Motor neuron (in vitro differentiated cells): ENCODE results near the gene HSPA12B. TPM values are rescaled to one million over a fixed set of nuclear protein-coding genes. Genes with fewer than 3 reads are reported as not detected.

Source experiments
- ATAC-seq, 8 experiments: fragments of 200-7000 bp; cut with Tn5 transposase; replicated peaks in 6 of 8; 2 replicates each; pipeline ENCODE4 v1.8.0; 2021; ENCODE audit warnings: mild to moderate bottlenecking in 8 of 8, moderate library complexity in 8 of 8
- H3K27ac ChIP-seq, 2 donors: fragments of 250-450 bp; sonication (Bioruptor Pico); 2 replicates each; pipeline ENCODE4 v1.9.0; 2021; ENCODE audit warnings: antibody characterized with exemption in 2 of 2, mild to moderate bottlenecking in 2 of 2, moderate library complexity in 1 of 2
- H3K4me1 ChIP-seq, 2 donors: fragments of 250-450 bp; sonication (Bioruptor Pico); replicated peaks in 1 of 2; 2 replicates each; pipeline ENCODE4 v1.6.1; 2021; ENCODE audit warnings: antibody characterized with exemption in 2 of 2, mild to moderate bottlenecking in 2 of 2, moderate library complexity in 1 of 2
- H3K4me3 ChIP-seq, 5 donors: fragments of 250-450 bp; sonication (Bioruptor Pico); 2 replicates each; pipeline ENCODE4 v1.9.0; 2021; ENCODE audit warnings: antibody characterized with exemption in 5 of 5, mild to moderate bottlenecking in 5 of 5, moderate library complexity in 4 of 5
- WGBS, 10 experiments: fragments of 450-650 bp; shearing (Covaris generic); methylation state at CpG; one replicate each; pipeline ENCODE4 v1.0.0; 2022; 5-methylcytosine and 5-hydroxymethylcytosine counted together
- in situ Hi-C, 9 experiments: fragments of 400-800 bp; cut with MboI; loops; one replicate each; pipeline ENCODE4 v1.15.0; 2021; ENCODE audit warnings: low sequenced_read_pairs in 9 of 9, low pct_unique_long_range_greater_than_20kb in 2 of 9; ENCODE audit not compliant: unreplicated experiment in 9 of 9
- total RNA-seq, 8 experiments: library from RNA; unstranded; fragments of 300-600 nt; gene quantifications; 2 replicates each; pipeline versions ENCODE4 v1.2.3 to v1.2.4, GENCODE V29; 2022

HSPA12B gene
- total RNA-seq, 8 experiments from 2014 or later = 0.23 to 16.4 (median 0.53) TPM

DNA sequence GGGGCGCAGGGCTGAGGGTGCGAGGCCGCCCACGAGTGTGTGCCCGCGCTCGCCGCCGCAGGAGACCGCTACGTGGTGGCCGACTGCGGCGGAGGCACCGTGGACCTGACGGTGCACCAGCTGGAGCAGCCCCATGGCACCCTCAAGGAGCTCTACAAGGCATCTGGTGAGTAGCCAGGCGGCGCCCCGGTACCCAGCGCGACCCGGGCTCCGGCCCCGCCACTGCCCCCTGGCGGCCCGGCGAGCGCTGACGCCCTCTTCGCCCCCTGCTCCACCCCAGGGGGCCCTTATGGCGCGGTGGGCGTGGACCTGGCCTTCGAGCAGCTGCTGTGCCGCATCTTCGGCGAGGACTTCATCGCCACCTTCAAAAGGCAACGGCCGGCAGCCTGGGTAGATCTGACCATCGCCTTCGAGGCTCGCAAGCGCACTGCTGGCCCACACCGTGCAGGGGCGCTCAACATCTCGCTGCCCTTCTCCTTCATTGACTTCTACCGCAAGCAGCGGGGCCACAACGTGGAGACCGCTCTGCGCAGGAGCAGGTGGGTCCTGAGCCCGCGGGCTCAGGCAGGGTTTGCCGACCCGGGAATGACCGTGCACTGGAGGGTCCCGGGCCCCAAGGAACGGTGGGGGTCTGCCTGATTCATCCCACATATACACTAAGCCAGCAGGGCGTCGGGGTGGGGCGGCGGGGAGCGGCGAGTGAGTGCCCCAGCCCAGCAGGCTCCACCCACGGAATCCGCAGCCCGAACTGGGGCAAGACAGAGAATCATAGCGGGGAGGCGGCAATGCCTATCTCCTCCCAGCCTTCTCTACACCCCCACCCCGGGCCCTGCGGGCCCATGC is 17.4 kb downstream of the HSPA12B start:
- peak in 5 of 8 experiments; percentile 12 to 75 (median 38) for ATAC-seq
- Histone ChIP-seq H3K27ac (no peak overlapping the region), H3K4me3 (peak overlapping the region in 1 of 5 donors; percentile 10), H3K4me1 (peaks cover 0 to 7% of the 10 kb centered on the region in 2 donors)
- 60 to 80% methylated on average over 4 to 14 of the region's 72 CpGs; no CpG with 5 or more reads in 8 of the 10 experiments for WGBS, 10 experiments
- in situ Hi-C loops = no loop called here

DNA sequence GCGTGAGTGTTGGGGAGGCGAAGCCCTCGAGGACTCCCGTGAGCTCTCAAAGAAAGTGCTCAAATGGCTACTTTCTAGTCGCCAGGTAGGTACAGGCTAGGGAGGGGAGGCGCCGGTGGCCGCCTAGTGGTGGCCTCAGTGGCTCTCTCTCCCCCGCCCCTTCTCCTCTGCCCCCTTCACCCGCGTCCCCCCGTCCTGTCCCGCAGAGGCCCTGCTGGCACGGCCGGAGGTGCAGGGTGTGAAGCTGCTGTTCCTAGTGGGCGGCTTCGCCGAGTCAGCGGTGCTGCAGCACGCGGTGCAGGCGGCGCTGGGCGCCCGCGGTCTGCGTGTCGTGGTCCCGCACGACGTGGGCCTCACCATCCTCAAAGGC is 18.8 kb downstream of the HSPA12B start:
- H3K4me1 ChIP-seq = peaks cover 0 to 4% of the 10 kb centered on the region in 2 donors
- WGBS, 10 experiments = 93 to 100% methylated on average over 1 to 3 of the region's 31 CpGs; no CpG with 5 or more reads in 8 of the 10 experiments
- ATAC-seq = no peak
- H3K27ac ChIP-seq = no peak overlapping the region
- no peak overlapping the region for H3K4me3 ChIP-seq
- in situ Hi-C loops = no loop called here

DNA sequence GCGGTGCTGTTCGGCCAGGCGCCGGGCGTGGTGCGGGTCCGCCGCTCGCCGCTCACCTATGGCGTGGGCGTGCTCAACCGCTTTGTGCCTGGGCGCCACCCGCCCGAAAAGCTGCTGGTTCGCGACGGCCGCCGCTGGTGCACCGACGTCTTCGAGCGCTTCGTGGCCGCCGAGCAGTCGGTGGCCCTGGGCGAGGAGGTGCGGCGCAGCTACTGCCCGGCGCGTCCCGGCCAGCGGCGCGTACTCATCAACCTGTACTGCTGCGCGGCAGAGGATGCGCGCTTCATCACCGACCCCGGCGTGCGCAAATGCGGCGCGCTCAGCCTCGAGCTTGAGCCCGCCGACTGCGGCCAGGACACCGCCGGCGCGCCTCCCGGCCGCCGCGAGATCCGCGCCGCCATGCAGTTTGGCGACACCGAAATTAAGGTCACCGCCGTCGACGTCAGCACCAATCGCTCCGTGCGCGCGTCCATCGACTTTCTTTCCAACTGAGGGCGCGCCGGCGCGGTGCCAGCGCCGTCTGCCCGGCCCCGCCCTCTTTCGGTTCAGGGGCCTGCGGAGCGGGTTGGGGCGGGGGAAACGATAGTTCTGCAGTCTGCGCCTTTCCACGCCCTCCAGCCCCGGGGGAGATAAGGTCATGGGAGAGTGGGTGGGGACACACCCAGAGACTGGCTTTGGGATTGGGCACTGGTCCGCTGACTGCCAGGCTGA is 19.3 kb downstream of the HSPA12B start:
- in situ Hi-C loops = no loop called here
- Histone ChIP-seq H3K4me1 (peaks cover 0 to 4% of the 10 kb centered on the region in 2 donors), H3K27ac (no peak overlapping the region), H3K4me3 (peak overlapping the region in 1 of 5 donors; percentile 13)
- peak in 2 of 8 experiments; percentile 17 to 60 for ATAC-seq
- WGBS, 10 experiments = 16 to 98% (median 91%) methylated on average over 4 to 58 of the region's 95 CpGs; no CpG with 5 or more reads in 5 of the 10 experiments

DNA sequence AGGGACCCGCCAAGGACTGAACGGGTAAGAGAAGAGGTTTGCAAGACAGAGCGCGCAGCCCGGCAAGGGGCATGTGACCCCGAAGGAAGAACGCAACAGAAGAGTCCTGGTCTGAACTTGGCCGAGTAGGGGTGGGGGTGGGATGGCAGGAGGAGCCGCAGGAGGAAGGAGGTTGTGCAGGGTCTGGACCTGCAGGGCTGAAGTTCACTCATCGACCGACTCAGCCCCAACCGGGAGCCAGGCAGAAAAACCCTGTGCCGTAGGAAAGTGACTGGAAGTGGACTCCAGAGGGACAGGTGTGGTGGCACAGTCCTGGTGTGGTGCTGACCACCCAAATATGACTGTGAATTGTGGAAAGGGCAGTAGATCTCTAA is 19.9 kb downstream of the HSPA12B start:
- in situ Hi-C loops = no loop called here
- ATAC-seq = no peak
- WGBS, 10 experiments = 60 to 100% methylated on average over 1 of the region's 13 CpGs; no CpG with 5 or more reads in 8 of the 10 experiments
- no peak overlapping the region for H3K27ac ChIP-seq
- peaks cover 0 to 4% of the 10 kb centered on the region in 2 donors for H3K4me1 ChIP-seq
- H3K4me3 ChIP-seq = no peak overlapping the region

GRCh38 chr20:3753098-3753497 is 20.6 kb downstream of the HSPA12B start:
- in situ Hi-C loops = no loop called here
- 20 to 83% (median 28%) methylated on average over 1 to 2 of the region's 4 CpGs; no CpG with 5 or more reads in 3 of the 10 experiments for WGBS, 10 experiments
- peak; percentile 39 to 92 (median 60) for ATAC-seq

GRCh38 chr20:3753501-3754275 is 21.2 kb downstream of the HSPA12B start:
- no peak overlapping the region for H3K27ac ChIP-seq
- H3K4me3 ChIP-seq = no peak overlapping the region
- in situ Hi-C loops = no loop called here
- 100% methylated on average over 1 of the region's 26 CpGs; no CpG with 5 or more reads in 8 of the 10 experiments for WGBS, 10 experiments
- H3K4me1 ChIP-seq = peaks cover 0 to 4% of the 10 kb centered on the region in 2 donors
- peak in 2 of 8 experiments; percentile 15 to 23 for ATAC-seq

More at GRCh38 chr20:3753098-3753497, 20.6 kb downstream of the HSPA12B start:
- Histone ChIP-seq H3K27ac (no peak overlapping the region), H3K4me1 (peaks cover 0 to 4% of the 10 kb centered on the region in 2 donors), H3K4me3 (no peak overlapping the region)

DNA sequence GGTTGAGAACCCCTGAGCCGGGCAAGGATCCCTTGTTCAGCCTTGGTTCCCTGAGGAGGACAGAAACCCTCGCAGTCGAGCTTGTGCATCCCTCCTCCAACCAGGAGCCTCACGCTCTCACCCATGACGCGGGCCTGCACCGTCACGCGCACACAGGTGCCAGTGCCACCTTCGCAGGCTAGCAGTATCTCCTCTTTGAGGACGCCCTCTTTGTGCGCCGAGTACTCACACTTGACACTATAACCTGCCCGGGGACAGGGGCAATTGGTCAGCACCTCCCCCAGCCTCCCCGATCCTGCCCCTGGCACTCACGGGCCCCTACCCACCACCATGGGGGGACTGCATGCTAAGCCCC is 21.8 kb downstream of the HSPA12B start:
- no peak overlapping the region for H3K4me3 ChIP-seq
- no peak overlapping the region for H3K27ac ChIP-seq
- in situ Hi-C loops = no loop called here
- ATAC-seq = peak in 1 of 8 experiments; percentile 1
- H3K4me1 ChIP-seq = peaks cover 0 to 8% of the 10 kb centered on the region in 2 donors
- WGBS, 10 experiments = 0 to 100% (median 90%) methylated on average over 1 to 2 of the region's 16 CpGs; no CpG with 5 or more reads in 7 of the 10 experiments

DNA sequence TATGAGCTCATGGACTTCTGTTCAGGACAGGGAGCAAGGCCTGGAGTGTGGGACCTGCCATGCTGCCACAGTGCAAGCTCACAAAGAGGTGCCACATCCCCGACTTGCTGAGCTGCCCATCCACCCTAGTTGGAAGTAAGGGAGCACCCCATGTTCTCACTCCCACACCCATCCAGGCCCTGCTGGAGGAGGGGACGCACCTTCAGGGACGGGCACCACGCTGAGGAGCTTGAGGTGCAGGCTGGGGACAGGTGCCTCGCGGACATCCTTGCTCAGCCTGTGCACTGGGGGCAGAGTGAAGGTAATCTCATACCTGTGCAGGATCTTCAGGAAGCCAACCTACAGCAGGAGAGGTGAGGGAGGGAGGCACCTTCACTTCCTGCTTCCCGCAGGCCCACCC is 22.8 kb downstream of the HSPA12B start:
- Histone ChIP-seq H3K27ac (no peak overlapping the region), H3K4me3 (no peak overlapping the region), H3K4me1 (peaks cover 6 to 14% of the 10 kb centered on the region in 2 donors)
- in situ Hi-C loops = no loop called here
- 0 to 85% methylated on average over 1 to 4 of the region's 7 CpGs; no CpG with 5 or more reads in 8 of the 10 experiments for WGBS, 10 experiments
- no peak for ATAC-seq

GRCh38 chr20:3755814-3756480 is 23.5 kb downstream of the HSPA12B start:
- no peak for ATAC-seq
- WGBS, 10 experiments = 67 to 100% (median 86%) methylated on average over 1 to 3 of the region's 5 CpGs; no CpG with 5 or more reads in 4 of the 10 experiments
- H3K4me1 ChIP-seq = peaks cover 10 to 20% of the 10 kb centered on the region in 2 donors
- no peak overlapping the region for H3K4me3 ChIP-seq
- H3K27ac ChIP-seq = no peak overlapping the region
- in situ Hi-C loops = no loop called here

DNA sequence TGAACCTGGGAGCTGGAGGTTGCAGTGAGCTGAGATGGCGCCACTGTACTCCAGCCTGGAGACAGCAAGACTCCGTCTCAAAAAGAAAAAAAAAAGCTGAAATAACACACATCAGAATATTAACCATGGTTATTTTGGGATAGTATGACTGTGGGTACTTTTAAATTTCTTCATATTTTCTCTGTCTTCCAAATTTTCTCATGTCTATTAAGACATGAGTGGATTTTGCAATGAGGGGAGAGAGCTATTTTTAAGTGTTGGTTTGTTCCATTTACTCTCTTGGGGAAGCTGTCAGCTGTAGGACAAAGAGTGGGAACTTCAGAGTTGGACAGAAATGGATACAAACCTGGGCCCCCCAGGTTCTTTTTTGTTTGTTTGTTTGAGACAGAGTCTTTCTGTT is 24.8 kb downstream of the HSPA12B start:
- Histone ChIP-seq H3K4me3 (no peak overlapping the region), H3K4me1 (peaks cover 15 to 27% of the 10 kb centered on the region in 2 donors), H3K27ac (no peak overlapping the region)
- no peak for ATAC-seq
- WGBS, 10 experiments = 50 to 100% (median 75%) methylated on average over 1 to 2 of the region's 2 CpGs; no CpG with 5 or more reads in 5 of the 10 experiments
- in situ Hi-C loops = no loop called here

DNA sequence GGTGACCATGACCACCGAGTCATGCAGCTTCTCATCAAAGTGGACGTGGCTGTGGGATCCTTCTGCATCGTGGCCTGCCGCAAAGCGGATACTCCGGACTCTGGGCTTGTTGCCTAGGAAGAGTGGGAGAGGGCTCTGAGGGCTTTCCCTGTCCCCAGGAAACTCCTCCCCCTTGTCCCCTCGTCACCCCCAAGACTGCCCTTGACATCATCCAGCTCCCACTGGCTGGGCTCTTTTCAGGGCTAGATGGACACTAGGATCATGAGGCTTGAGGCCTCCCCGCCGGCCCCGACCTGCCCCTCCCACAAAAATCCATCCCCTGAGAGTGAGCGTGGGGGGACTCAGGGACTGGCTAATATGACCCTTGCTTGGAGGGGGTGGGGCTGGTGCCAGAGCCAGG is 26.1 kb downstream of the HSPA12B start:
- Histone ChIP-seq H3K4me3 (no peak overlapping the region), H3K27ac (no peak overlapping the region), H3K4me1 (peaks cover 15 to 27% of the 10 kb centered on the region in 2 donors)
- ATAC-seq = no peak
- in situ Hi-C loops = no loop called here
- 97% methylated on average over 5 of the region's 11 CpGs; no CpG with 5 or more reads in 9 of the 10 experiments for WGBS, 10 experiments

DNA sequence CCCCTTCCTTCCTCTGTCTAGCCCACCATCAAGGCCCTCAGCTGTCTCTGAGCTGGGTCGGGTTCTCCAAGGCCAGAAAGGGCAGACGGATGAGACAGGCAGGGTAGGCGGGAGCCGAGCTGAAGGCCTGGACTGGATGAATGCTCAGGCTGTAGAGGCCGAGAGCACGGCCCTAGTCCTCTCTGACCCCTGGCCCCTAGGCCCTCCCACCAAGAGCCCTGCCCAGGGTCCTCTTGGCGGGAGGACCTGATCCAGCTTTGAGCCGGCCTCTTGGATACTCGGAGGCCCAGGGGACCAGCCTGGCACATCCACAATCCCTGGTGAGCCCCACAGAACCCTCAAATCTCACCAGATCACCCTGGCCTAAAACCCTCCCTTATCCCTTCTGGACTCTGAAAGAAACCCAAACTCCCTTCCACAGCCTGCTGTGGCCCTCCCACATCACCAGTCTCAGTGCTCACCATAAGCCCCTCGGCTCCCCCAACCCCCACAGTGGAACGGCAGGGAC is 26.9 kb downstream of the HSPA12B start:
- peaks cover 18 to 32% of the 10 kb centered on the region in 2 donors for H3K4me1 ChIP-seq
- H3K4me3 ChIP-seq = no peak overlapping the region
- no peak overlapping the region for H3K27ac ChIP-seq
- ATAC-seq = no peak
- in situ Hi-C loops = no loop called here
- WGBS, 10 experiments = 20 to 100% (median 76%) methylated on average over 1 to 3 of the region's 11 CpGs; no CpG with 5 or more reads in 5 of the 10 experiments
